GM15510 (cell line): ENCODE data around the gene SLC26A8.

Experiments used
- POLR2A ChIP-seq: IDR thresholded peaks from 3 replicates; pipeline ENCODE4 v1.6.1; 2011; ENCODE audit warnings: borderline replicate concordance; ENCODE audit not compliant: insufficient read length; ENCODE audit errors: extremely low read depth

Gene SLC26A8

GRCh38 chr6:35993150-35993549, 31.3 kb downstream of the SLC26A8 start:
- no peak for TF ChIP-seq POLR2A

DNA sequence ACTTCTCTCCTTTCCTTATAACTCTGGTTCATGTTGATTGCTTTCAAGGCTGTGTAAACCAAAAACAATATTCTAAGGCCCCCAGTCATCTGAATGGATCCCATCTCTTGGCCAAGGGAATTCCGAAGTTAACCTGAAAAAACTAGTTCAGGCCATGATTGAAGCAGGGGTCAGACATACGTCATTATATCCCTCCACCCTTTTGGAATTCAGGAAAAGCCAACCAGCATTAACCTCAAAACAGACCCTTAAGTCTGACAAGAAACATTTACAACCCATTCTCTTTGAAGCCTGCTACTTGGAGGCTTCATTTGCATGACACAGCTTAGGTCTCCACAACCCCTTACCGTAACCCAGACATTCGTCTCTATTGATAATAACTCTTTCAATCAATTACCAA, 39.7 kb downstream of the SLC26A8 start:
- TF ChIP-seq POLR2A: no peak

DNA sequence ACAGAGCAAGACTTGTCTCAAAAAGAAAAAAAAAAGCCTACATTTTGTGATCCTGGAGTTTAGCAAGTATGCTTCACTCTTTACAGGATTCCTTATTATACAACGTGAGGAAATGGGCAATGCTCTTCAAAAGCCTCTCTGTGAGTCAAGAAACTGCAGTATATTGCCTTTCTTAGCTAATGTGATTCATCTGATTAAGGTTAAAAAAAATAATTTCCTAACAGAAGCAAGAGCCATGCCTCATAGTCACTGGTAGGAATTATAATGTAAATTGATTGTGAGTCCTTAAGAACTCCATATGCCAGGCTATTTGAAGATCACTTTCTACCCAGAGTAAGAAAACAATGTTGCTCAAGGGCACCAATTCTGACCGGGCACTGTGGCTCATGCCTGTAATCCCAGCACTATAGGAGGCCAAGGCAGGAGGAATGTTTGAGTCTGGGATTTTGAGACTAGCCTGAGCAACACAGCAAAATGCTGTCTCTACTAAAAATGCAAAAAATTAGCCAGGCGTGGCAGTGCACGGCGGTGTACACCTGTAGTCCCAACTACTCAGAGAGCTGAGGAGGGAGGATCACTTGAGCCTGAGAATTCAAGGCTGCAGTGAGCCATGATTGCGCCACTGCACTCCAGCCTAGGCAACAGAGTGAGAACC, 43.3 kb downstream of the SLC26A8 start:
- no peak for TF ChIP-seq POLR2A

DNA sequence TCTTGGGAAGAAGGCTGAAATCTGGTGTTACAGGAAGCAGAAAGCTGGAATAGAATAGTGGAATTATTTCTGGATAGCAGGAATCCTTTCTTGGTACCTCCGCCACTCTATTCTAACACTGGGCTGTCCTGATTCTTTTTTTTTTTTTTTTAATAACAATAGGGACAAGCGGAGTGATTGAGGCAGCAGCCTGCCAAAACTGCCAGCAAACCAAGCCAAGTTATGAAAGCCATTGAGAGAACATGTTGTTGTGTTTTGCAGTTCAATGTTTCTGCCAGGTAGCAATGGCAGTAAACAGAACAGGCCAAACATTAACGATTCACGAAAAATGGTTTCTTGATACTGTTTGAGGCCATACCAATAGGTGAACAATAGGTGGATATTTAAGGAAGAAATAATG, 47.1 kb downstream of the SLC26A8 start:
- TF ChIP-seq POLR2A: no peak

- no peak for TF ChIP-seq POLR2A
Measured at GRCh38 chr6:35973670-35974222, 50.7 kb downstream of the SLC26A8 start.

GRCh38 chr6:35972471-35973367, 51.7 kb downstream of the SLC26A8 start:
- no peak for TF ChIP-seq POLR2A

DNA sequence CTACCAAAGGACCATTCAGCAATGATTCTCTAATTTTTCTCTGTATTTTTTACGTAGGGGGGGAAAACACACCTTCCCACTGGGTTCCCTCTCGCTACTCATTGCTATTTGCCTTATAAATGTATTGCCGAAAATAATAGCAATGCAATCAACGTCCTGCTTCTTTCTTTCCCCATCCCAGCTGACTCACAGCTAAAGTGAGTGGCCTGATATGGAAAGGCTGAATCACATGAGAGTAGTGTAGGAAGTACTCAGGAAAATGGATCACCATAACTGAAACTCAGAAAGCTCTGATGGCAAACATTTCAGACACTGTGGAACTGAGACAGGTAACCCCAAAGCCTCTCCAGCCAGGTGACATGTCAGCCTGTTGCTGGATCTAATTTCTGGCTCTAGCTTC, 54.3 kb downstream of the SLC26A8 start:
- no peak for TF ChIP-seq POLR2A

GRCh38 chr6:35969646-35970045, 54.8 kb downstream of the SLC26A8 start:
- no peak for TF ChIP-seq POLR2A

- TF ChIP-seq POLR2A: no peak
Measured at GRCh38 chr6:35968821-35969220, 55.6 kb downstream of the SLC26A8 start.

GRCh38 chr6:35967076-35967774, 57.2 kb downstream of the SLC26A8 start:
- TF ChIP-seq POLR2A: no peak

DNA sequence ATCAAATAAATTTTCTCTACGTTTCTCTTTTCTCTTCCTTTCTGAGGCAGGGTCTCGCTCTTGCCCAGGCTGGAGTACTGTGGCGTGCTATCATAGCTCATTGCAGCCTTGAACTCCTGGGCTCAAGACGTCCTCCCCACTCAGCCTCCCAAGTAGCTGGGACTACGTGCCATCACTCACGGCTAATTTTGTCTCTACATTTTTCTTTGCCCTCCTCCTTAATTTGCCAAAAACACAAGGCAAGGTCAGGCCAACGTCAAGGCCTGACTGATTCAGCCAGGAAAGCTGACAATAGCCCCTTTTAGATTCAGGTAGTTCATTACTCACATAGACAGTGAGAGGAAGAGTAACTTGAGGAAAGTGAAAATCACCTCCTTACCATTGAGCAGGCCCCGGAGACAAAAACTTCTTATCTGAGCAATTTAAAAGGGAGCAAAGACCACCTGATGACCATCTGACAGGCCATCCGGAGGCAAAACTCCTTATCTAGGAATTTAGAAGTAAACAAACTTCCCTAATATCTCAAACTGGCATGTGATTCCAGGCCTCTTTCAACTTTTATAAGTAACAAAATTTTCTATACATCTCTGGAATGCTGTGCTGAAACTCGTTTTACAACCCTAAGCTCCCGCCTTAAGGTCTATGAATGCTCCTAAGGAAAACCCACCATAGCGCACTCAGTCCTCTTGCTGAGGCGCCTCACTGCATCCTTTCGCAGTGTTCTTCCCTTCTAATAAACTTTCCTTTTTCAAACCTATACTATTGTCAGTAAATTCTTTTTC, 61.5 kb downstream of the SLC26A8 start:
- no peak for TF ChIP-seq POLR2A

DNA sequence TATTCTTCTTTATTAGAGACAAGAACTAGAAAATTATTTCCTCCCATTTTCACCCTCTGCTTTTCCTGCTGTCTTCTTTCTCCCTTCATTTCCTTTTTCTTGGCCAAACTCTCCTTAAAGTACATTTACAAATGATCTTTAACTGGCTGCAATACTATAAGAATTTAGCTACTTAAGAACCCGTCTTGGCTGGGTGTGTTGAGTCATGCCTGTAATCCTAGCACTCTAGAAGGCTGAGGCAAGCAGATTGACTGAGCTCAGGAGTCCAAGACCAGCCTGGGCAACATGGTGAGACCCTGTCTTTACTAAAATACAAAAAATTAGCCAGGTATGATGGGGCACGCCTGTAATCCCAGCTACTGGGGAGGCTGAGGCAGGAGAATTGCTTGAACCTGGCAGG, 64.3 kb downstream of the SLC26A8 start:
- TF ChIP-seq POLR2A: no peak

DNA sequence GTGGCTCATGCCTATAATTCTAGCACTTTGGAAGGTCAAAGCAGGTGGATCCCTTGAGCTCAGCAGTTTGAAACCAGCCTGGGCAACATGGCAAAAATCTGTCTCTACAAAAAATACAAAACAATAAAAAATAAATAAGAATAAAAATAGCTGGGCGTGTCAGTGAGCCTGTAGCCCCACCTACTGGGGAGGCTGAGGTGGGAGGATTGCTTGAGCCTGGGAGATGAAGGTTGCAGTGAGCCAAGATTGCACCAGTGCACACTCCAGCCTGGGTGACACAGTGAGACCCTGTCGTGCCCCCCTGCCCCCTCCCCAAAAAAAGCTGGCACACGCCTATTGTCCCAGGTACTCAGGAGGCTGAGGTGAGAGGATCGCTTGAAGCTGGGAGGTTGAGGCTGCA, 68.5 kb downstream of the SLC26A8 start:
- TF ChIP-seq POLR2A: no peak

DNA sequence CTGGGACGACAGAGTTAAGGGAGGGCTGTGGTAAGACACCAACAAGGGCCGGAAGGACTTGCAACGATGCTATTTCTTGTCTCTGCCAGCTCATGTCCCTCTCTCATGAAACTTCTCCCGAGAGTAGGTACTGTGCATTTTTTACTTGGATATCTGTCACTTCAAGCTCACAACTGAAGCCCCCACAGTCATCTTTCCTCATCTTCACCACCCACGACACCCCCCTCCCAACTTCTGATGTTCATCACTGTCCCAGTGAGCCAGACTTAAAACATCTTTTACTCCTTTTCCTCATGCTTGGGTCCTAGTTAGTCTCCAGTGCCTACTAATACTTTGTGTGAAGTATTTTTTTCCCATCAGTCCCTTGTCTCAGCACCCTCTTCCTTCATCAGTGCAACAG, 68.9 kb downstream of the SLC26A8 start:
- no peak for TF ChIP-seq POLR2A
